Epithelial cell of esophagus (primary cell): ENCODE data around the gene FAM170B.

Source experiments
- DNase-seq: peaks from one replicate; pipeline ENCODE4 v3.0.0; 2010; ENCODE audit warnings: low read depth
- H3K4me3 ChIP-seq: 2 replicates; pipeline ENCODE4 v1.5.1; 2011; ENCODE audit warnings: mild to moderate bottlenecking, low read length, control low read depth
- TF ChIP-seq, protein P1 (sequence below): IDR thresholded peaks from 2 replicates; pipeline ENCODE4 v1.5.1; 2011; ENCODE audit warnings: low read depth, mild to moderate bottlenecking, low read length, control low read depth, inconsistent platforms; ENCODE audit not compliant: insufficient read depth; ENCODE audit errors: missing control alignments

Gene FAM170B

DNA sequence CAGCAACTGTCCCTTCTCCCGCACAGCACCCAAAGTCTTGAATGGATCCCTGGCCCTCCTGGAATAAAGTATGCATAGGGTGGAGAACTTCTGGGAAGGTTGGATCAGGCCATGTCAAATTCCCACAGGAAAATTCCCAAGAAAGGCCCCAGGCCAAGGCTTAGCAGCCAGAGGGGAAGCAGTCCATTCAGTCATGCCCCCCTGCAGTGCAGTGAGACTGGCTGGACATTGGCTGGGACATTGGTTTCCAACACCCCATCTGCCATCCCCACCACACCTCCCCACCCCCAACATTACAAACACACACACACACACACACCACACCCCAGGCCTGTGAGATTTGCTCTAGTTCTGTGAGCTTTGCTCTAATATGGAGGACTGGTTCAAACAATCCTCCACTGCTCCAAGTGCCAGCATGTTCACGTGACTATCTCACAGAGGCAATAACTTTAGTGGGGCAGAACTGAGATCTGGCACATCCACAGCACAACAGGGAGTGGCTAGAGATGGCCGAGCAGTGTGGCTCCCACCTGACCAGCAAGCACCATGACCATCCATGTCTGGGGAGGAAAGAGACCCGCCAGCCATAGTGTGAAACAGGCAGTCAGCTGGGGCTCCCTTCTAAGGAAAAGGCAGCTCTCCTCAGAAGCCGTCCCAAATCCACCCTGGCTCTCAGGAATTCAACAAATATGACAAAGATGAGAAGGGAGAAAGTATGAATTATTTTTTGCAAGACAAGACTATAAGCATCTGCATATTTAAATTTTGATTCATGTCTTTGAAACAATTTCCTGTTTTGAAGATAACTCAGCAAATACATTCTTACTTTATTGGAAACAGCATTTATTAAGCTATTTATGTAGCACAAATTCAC, 6.7 kb upstream of the FAM170B start:
- H3K4me3 ChIP-seq: no peak overlapping the region
- TF ChIP-seq, protein P1, sequence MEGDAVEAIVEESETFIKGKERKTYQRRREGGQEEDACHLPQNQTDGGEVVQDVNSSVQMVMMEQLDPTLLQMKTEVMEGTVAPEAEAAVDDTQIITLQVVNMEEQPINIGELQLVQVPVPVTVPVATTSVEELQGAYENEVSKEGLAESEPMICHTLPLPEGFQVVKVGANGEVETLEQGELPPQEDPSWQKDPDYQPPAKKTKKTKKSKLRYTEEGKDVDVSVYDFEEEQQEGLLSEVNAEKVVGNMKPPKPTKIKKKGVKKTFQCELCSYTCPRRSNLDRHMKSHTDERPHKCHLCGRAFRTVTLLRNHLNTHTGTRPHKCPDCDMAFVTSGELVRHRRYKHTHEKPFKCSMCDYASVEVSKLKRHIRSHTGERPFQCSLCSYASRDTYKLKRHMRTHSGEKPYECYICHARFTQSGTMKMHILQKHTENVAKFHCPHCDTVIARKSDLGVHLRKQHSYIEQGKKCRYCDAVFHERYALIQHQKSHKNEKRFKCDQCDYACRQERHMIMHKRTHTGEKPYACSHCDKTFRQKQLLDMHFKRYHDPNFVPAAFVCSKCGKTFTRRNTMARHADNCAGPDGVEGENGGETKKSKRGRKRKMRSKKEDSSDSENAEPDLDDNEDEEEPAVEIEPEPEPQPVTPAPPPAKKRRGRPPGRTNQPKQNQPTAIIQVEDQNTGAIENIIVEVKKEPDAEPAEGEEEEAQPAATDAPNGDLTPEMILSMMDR: no peak
- no peak for DNase-seq

DNA sequence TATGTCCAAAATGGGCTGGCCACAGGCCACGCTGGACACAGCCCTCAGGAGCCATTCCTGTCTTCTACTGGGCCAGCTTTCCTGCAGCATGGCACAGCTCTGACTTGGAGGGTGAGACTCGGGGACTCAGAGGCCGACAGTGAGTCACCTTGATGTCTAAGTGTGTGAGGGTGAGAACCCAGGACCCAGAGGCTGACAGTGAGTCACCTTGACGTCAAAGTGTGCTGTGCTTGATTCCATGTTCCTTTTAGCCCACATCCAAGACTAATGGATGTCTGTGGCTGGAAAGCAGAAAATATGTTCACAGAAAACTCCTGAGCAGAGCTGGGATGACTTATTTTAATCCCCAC, 6.0 kb upstream of the FAM170B start:
- peak; percentile 52 for DNase-seq
- TF ChIP-seq, protein P1: no peak
- H3K4me3 ChIP-seq: no peak overlapping the region

DNA sequence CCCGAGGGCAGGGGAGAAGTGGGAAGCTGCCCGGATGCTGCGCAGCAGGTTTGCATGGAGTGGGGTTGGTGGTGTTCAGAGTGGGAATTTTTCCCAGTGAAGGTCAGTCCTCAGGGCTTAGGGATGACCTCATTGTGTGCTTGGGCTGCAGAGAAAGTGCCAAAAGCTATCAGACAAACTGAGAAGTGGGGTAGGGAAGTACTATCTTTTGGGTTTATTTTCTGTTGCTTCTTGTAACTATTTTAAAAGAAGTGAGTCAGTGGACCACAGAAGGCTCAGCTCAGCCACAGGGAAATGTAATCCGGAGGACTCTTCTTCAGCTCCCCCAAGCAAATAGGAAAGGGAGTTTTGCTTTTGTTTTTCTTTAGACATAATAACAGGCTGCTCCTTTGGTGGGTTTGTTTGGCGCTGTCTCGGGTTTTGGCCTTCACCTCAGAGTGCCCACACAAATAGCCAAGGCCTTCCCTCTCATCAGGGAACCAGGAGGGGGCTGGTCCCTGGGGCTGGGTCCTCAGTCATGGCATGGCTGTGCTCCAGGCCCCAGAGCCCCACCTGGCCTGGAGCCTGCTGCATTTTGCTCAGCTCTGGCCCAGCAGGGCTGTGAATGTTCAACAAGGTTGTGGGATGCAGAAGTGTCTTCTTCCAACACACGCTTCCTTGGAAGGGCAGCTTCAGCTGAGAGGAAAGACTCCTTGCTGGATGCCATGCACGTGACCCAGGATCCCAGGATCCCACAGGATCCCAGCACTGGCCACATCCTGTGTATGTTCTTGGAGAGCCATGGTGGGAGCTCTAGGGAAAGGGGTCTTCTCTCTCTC, 5.4 kb upstream of the FAM170B start:
- TF ChIP-seq, protein P1: no peak
- no peak for DNase-seq
- no peak overlapping the region for H3K4me3 ChIP-seq

DNA sequence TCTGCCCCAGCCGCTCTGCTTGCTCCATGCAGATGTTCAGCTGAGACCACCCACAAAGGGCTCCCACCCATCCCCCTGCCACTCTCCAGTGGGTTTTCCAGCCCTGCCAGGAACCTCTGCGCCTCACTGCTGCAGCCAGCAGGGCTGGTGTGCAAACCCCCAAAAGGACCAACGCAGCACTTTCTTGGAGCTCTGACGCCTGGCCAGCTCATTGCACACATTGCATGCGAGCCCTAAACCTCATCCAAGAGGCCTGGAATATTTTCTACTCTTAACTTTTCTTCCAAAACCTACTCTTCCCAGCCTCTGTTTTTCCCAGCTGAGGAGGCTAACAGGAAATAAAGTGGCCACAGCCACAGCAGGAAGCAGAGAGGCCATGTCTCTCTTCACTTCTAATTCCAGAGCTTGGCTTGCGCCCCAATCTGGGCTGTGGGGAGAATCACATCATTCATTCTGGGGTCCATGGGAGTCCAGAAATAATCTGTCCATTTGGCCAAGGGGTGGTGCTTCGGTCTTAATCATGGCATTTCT, 4.6 kb upstream of the FAM170B start:
- TF ChIP-seq, protein P1: no peak
- DNase-seq: no peak
- H3K4me3 ChIP-seq: no peak overlapping the region

DNA sequence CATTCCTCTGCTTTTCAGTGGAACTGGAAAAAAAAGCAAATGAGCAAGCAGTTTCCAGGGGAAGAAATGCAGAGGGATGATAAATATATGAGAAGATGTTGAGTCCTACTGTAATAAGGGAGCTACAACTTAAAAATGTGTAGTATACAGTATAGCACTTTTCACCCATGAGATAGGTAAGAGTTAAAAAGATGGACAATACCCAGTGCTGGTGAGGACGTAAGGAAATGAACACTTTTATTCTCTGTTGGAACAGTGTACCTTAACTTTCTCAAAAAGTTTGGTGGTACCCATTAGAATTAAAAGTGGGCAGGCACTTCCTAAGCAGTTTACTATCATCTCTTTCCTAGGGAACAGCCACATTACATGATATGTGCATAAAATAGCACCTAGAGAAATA, 2.7 kb upstream of the FAM170B start:
- TF ChIP-seq, protein P1: no peak
- DNase-seq: no peak
- no peak overlapping the region for H3K4me3 ChIP-seq

DNA sequence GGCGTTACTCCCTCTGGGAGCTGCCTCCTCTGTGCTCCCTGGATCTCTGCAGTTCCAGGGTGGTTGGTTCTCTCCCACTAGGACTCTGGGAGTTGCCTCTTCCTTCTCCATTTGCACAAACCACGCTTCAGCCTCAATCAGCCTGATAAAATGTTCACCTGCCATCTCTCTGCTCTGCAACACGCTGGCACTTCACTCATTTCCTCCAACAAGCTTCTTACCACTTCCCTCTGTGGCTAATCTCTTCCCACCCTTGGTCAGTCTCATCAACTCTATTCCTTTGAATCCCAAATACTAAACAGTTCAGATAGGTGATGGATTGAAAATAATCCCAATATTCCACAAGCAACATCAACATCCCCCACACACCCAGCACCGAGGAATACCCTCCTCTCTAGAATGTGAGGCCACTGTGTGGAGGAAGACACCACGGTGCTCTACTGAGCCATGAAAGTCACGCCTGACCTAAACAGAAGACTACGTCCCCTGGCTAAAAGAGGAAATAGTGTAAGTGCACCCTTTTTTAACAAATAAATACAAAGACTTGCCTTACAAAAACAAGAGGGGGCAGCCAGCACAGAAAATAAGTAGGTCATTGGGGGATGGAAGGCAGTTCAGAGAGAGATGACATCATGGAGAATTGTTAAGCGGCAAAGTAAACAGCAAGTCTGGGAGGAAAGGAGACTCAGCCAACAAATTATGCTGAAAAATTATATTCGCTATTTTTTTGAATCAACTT, 1.9 kb upstream of the FAM170B start:
- DNase-seq: no peak
- no peak overlapping the region for H3K4me3 ChIP-seq
- TF ChIP-seq, protein P1: no peak
